Subcutaneous adipose tissue (tissue), 4 donors: ENCODE results near the gene CACNA1F. TPM values are rescaled to one million over a fixed set of nuclear protein-coding genes. Genes with fewer than 3 reads are reported as not detected.

ENCODE experiments used
- CTCF ChIP-seq: fragments of 450-650 bp; IDR thresholded peaks from one replicate; pipeline ENCODE4 v1.5.1; 2016; ENCODE audit warnings: low read depth, mild to moderate bottlenecking, control low read depth, antibody characterized with exemption, moderate library complexity
- total RNA-seq, 4 donors: library from RNA; depleted of rRNA; stranded (reverse); fragments of >200 nt; gene quantifications; one replicate each; pipeline ENCODE4 v1.1.0, GENCODE V29; 2016

CACNA1F gene
- under 1 TPM; under 0.01 to 0.66 (median 0.25) TPM for total RNA-seq

GRCh38 chrX:49233176-49233575 lies at the start of gene CACNA1F:
Gene CACNA1F (minus strand): TSS chrX:49233340. CDS start chrX:49233309, 31 bp downstream.
- TF ChIP-seq CTCF = no peak

DNA sequence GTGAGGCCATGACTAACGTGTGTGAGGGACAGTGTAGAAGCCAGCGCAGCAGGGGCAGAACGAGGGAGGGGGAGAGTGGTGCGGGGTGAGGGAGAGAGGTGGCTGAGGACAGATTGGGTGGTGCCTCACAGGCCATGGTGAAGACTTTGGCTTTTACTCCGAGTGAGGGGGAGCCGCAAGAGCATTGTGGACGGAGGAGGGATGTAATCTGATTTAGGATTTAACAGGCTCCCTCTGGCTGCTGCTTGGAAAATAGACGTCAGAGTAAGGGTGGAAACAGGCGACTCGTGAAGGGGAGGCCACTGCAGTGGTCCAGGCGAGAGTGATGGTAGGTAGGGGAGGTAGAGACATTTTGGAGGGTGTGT lies 49.5 kb upstream of the CACNA1F start:
- TF ChIP-seq CTCF = no peak

- no peak for TF ChIP-seq CTCF
Observed at GRCh38 chrX:49278081-49278480, 44.9 kb upstream of the CACNA1F start.

DNA sequence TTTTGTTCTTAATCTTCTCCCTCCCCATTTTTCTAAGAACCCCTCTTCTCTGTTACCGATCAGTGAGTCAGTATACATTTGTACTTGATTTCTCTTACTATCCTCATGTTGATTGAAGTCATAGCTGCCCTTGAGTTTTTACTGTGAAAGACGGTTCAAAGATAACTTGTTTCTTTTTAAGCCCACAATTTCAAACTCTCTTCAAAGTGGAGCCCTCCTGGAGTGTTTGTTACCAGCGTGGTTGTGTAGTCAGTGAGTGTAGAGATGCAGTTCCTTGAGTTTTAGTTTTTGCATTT lies 44.3 kb upstream of the CACNA1F start:
- TF ChIP-seq CTCF = no peak

DNA sequence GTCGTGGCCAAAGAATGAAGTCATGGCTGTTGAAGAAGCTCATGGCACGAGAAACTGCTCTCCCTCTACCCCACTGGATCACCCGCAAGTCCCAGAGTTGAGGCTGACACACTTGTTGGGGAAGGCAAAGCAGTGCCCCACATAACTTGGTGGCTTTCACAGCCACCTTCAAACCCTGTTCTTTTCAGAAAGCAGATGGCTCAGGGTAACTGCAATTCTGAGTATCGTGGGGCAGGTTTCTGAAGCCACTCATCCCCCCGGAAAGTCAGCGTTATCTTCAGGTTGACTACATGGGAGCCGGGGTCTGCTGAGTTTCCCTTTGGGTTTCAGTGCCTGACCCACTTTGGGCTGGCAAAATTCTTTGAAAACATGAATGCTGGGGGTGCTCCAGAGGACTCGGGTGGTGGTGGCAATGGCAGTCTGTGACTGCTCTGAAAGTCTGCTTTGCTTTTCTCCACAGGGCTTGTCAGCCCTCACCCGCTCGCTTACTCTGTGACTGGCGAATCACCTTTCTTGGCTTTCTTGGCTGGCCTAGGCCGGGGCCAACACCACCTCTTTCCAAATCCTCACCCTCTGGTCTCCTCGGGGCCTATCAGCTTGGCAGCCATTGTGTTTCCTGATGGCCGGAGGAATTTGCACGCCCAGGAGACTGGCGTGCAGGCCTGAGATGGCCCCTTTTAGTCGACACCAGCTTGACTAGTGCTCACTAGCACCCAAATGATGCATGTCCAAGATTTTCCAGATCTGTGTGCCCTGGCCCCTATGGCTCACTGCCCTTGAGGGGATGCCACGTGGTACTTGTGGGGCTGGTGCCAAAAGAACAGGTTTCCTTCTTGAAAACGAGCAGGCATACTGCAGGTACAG lies 43.8 kb upstream of the CACNA1F start:
- TF ChIP-seq CTCF = no peak

DNA sequence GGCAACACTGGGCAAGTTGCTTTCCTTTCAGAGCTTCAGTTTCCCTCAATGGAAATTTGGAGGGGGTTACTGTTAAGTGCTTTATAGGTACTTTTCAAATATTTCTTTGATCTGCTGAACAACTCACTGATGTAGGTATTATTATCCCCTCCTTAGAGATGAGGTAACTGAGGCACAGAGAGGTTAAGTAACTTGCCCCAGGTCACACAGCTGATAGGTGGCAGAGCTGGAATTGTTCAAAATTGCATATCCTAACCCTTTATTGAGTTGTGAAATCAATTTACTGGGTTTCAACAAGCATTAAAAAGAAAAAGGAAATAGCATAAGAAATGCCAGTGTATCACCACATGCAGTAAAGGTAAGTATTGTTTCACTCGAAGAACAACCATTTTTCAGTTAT lies 43.1 kb upstream of the CACNA1F start:
- no peak for TF ChIP-seq CTCF

DNA sequence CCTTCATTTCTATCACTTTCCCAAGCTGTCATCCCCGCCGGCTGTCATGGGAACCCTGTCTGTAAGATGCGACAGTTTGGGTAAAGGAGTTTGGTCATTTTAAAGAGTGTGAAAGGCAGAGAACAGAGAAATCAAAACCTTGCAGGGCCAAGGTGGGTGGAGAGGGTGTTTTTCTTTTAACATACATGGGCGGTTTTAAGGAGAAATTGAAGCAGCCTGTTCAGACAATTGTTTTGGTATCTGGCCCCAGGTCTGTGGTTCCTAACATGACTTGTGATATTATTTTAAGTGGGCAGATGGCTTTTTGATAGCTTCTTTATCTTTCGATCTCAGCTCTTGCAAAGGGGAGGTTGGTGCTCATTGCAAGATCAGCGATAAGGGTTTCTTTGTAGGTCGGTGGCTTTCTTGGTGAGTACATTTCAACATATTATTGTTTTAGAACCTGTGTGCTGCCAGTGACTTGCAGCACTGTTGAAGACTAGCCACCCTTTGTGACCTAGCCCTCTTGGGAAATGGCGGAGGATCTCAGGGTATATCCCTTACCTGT lies 40.1 kb upstream of the CACNA1F start:
- TF ChIP-seq CTCF = no peak
